Left colon (tissue), 2 donors: ENCODE measurements around the gene PPP1R13B. TPM values are rescaled to one million over a fixed set of nuclear protein-coding genes. Genes with fewer than 3 reads are reported as not detected.
A peak's percentile ranks its signal among the peaks of the same experiment; 100 is the strongest.

Source experiments
- ATAC-seq: fragments of 200-7000 bp; cut with Tn5 transposase; one replicate; pipeline ENCODE4 v1.9.1; 2020; ENCODE audit warnings: mild to moderate bottlenecking, moderate library complexity
- DNase-seq, 2 donors: peaks; one replicate each; pipeline ENCODE4 v3.0.0-alpha.2; 2020
- intact Hi-C, 2 donors: fragments of 100-400 bp; cut with DNase I in 1 of 2; cut with micrococcal nuclease in 1 of 2; formaldehyde crosslinking; loops; one replicate each; pipeline versions ENCODE4 v1.11.2 to v1.14.0; 2022; cut with DNase I, micrococcal nuclease
- total RNA-seq, 2 donors: library from RNA; stranded (reverse); fragmentation: NEBNext Ultra II Directional; extraction: Animal tissue kit (Norgen Biotek cat#: 25700); gene quantifications; one replicate each; pipeline ENCODE4 v1.2.1, GENCODE V29; 2021
- donor health status: DM: no; HTN: no; CAD: no.
- donor health status: DM: yes; HTN: yes; CAD: no.

Gene PPP1R13B
- total RNA-seq, 2 donors from 2014 or later: 52.9 to 67.2 TPM

DNA sequence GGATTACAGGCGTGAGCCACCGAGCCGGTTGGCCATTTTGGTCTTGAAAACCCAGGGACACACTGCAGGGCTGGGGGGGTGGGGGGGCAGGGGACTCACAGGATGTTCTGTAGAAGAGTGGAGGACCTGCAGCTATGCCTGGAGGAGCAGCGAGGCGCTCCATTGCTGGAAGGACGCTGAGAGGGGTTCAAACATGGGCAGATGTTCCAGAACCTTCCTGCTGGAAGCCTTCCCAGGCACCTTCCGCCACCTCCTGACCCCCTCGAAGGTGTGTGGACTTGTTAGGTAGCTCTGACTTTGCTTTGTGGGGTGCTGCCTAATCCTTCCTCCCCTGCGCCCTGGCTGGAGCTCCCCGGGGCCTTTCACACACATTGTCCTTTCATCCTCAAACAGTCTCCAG lies 19.6 kb upstream of the PPP1R13B start:
- no peak for ATAC-seq

DNA sequence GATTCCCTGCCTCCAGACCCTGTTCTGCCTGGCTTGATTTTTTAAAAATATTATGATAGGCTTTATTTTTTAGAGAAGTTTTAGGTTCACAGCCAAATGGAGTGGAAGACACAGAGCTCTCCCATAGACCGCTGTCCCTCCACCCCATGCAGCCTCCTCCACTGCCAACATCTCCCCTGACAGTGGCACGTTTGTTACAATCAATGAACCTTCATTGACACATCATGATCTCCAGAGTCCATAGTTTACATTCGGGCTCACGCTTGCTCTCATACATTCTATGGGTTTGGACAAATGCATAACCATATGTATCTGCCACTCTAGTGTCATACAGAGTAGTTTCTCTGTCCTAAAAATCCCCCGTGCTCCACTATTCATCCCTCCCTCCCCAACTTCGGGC lies 15.9 kb upstream of the PPP1R13B start:
- DNase-seq (no peak), ATAC-seq (no peak)
- intact Hi-C loops: no loop called here

More for the DNA sequence above, 19.6 kb upstream of the PPP1R13B start:
- intact Hi-C loops: no loop called here
- DNase-seq: no peak

DNA sequence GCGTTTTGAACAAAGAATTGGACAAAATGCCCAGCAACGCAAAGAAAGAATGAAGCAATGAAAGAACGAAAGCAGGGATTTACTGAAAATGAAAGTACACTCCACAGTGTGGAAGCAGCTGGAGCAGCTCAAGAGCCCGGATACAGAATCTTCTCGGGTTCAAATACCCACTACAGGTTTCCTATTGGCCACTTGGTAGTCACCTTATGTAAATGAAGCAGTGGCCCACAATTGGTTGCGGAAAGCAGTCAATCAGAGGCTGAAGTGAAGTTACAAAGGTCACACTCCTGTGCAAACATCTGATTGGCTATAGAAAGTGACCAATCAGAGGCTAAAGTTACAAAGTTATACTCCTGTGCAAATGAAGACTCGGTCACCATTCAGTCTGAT lies 15.0 kb upstream of the PPP1R13B start:
- DNase-seq (no peak), ATAC-seq (peak; percentile 61)
- intact Hi-C loops: no loop called here

DNA sequence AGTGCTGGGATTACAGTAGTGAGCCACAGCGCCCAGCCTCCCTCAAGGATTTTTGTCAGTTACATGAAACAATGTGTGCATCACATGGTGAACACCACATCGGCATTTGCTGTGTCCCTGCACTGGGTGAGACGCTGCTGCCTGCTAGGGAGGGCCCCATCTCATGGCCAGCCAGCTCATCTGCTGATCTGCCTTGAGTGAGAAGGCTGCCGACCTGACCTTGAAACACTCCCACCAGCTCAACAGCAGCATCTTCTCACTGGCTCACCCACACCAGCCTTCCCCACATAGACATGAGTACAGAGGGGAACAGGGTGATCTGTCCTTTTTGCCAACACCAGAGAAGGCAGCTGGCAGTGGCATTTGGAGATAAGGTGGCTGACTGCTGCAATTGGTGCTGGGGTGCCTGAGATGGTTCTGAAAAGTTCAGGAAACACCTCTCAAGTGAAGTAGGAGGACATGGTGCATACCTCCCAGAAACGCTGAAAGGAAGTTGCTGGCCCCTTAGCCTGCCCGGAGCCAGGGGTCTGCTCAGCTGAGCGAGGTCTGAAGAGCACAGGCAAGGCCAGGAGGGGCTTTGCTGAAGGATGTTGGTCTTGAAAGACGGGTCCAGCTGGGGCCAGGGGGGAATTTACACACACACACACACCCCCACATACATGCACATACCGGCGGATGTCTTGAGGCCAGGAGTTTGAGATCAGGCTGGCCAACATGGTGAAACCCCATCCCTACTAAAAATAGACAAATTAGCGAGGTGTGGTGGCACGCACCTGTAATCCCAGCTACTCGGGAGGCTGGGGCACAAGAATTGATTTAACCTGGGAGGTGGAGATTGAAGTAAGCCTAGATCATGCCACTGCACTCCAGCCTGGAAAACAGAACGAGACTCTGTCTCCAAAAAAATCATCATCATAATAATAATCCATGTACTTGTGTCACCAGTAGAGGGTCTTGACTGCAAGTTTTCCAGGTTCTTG lies 14.3 kb upstream of the PPP1R13B start:
- no peak for DNase-seq
- intact Hi-C loops: no loop called here
- ATAC-seq: no peak

DNA sequence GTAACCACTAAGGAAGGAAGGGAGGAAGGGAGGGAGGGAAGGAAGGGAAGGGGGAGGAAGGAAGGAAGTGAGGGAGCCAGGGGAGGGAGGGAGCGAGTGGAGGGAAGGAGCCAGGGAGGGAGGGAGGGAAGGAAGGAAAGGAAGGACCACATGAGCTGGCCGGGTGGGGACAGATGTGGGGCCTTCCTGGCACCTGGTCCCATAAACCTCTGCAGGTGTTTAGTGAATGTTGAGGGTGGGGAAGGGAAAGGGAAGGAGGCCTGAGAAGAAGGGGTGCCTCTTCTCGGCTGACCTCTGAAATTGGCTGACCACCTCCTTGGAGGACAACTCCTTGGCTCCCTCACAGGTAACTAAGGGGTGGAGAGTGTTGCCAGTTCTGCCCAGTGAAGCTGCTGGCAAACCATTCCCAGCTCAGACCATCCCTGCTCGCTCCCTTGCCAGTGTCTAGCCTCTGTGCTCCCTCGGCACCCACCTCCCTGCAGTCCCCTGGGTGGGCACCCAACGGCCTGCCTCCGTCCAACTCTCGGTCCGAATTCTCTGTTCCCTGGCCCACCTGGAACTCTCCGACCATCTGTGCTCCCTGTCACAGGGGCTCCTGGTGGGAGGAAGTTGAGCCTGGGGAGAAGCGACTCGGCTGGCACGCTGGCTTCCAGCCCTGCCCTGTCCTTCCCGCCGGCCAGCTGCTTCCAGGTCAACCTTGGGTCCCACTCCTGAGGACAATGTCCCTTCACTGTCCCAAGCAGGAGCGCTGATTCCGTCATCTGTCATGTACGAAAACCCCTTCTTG lies 12.2 kb upstream of the PPP1R13B start:
- DNase-seq (no peak), ATAC-seq (no peak)
- intact Hi-C loops: no loop called here

DNA sequence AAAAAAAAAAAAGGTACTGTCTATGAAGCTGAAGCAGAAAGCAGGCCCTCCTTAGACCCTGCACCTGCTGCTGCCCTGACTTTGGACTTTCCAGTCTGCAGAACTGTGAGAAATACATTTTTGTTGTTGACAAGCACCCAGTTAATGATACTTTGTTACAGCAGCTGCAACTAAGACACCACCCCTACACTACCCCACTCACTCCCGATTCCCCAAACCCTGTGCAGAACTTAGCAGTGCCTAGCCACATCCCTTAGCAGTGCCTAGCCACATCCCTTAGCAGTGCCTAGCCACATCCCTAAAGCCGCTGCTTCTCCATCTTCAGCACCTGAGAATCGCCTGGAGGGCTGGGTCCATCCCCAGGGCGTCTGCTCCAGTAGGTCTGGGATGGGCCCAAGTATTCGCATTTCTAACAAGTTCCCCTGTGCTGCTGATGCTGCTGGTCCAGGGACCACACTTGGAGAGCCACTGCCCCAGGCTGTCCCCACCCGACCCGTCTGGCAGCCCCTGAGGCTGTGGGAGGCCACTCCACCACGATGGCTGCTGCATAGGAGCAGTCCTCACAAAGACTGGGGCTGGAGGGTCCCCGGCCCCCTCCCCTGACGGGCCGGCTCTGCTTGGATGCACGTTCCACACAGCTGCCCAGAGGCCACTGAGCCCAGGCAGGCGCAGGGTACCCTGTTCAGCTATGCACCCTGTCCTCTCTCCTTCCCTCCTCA lies 10.8 kb upstream of the PPP1R13B start:
- no peak for DNase-seq
- intact Hi-C loops: no loop called here
- no peak for ATAC-seq

DNA sequence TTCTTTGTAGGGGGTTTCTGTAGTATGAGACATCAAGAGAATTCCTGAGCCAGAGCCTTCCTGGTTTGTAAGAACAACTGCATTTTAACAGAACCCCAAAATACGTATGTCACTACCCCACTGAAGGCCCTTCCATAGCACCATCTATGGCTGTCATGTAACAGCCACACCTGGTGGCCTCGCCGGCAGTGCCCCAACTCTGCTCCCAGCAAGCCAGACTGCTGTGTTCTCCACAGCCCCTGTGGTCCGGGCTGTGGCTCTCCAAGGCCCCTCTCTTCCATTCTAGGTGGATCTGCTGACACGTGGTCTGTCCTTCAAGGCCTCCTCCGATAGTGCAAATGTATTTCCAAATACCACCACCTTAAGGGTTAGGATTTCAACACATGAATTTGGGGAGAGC lies 9.9 kb upstream of the PPP1R13B start:
- DNase-seq: no peak
- no peak for ATAC-seq
- intact Hi-C loops: no loop called here

DNA sequence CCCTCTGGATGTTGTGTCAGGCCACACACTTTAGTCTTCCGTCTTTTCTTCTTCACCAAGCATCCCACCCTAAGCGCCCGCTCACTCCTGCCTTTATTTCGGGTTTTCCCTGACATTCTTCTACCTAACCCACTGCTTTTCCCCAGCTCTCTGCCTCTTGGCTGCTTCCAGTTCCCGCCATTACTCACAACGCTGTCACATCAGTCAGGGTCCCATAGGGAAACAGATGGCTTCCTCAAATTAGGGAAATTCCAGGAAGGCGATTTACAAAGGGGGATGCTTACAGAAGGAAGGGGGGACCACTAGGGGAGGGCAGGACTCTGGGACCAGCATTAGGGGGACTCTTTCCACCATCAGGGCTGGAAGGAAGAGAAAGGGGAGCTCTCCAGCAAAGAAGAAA lies 9.2 kb upstream of the PPP1R13B start:
- ATAC-seq (no peak), DNase-seq (no peak)
- intact Hi-C loops: no loop called here

DNA sequence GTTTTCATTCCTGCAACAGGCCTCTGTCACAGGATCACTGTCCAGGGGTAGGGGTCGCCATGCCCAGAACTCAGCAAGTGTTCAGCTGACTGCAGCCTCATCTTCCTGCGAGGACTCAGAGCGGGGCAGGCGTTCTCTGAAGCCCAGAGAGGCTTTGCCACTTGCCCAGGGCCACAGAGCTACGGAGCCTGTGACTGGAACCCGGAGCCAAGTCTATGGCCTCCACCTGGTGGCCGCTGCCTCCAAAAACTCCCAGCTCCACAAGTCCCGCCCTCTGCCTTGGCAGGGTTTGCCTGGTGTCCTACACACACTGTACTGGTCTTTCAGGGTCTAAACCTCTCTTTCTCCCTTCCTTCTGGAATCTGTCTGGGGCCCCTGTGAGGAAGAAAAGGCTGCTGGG lies 8.7 kb upstream of the PPP1R13B start:
- ATAC-seq: peak; percentile 24
- no peak for DNase-seq
- intact Hi-C loops: no loop called here

DNA sequence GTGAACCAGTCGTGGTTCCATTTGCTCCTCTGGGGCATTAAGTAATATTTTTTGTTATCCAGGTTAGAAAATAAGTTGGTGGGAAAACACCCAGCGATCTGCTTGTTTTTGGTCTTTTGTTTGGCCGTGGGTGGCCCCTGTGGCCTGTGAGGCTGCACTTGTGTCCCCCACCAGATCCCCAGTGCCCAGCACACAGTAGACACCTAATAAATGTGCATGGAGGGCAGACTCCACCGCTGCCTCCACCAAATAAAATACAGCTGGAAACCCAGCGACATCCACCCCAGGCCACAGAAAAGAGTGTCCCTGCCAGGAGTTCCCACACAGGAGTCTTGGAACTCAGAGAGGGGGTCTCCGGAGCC lies 8.3 kb upstream of the PPP1R13B start:
- no peak for ATAC-seq
- intact Hi-C loops: no loop called here
- no peak for DNase-seq

DNA sequence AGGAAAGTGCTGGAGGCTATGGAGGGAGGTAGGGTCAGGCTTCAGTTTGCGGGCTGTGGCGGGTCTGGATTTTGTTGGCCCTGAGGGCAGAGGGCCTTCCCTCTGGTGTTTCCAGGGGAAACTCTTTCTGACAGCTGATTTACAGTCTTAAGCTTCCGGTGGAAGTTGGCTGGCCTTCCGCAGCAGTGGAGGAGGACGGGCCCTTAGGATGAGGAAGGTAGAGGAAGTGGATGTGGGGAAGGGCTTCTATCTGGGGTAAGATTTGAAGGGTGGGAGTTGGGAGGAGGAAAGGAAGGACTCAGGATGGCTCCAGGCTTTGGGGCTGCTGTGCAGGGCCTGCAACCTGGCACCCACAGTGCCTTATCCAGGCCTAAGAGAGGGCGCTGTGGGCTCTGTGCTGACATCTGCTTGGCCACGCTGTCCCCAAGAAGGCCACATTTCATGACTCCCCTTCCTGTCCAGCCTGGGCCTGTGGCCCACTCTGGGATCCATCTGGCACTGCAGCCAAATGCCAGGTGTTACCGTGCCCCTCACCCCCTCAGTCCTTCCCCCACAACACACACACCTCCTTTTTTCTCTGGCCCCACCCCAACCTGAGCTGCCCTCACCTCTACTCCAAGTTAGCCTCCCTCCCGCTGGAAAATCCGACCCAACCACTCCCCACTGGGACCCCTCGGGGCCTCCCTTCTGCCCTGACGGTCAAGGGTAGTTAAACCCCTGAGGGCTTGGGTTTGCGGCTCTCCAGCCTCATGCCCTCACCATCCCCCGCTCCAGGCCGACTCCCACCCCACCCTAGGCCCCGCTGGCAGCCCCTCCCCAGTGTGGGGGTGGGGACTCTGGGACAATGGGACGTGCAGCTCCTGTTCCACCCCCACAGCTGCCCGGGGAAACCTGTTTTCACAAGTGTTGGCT lies 7.7 kb upstream of the PPP1R13B start:
- intact Hi-C loops: no loop called here
- peak in 1 of 2 donors; percentile 47 for DNase-seq
- peak; percentile 75 for ATAC-seq

DNA sequence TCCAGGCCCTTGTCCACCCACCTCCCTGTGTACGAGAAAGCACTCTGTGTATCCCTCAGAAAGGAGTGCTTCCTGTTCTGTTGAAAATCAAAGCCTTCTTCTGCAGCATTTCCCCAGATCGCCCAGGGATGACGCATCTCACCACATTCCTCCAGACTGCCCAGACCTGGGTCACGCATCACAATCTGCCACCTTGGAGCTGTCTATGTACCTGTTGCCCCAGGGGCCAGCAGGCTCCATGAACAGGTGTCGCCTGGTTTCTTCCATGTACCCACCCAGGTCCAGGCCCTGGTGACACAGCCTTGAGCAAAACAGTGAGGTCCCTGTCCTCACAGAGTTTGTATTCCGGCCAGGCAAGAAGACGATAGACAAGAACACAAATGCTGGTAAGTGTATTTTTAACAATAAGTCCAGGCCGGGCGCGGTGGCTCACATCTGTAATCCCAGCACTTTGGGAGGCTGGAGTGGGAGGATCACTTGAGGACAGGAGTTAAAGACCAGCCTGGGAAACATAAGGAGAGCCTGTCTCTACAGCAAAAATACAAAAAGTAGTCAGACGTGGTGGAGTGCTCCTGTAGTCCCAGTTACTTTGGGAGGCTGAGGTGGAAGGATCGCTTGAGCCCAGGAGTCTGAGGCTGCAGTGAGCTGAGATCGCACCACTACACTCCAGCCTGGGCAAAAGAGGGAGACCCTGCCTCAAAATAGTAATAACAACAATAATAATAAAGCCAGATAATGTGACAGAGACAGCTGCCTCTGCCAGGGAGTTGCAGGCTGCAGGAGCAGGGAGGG lies 6.8 kb upstream of the PPP1R13B start:
- ATAC-seq (no peak), DNase-seq (no peak)
- intact Hi-C loops: no loop called here

DNA sequence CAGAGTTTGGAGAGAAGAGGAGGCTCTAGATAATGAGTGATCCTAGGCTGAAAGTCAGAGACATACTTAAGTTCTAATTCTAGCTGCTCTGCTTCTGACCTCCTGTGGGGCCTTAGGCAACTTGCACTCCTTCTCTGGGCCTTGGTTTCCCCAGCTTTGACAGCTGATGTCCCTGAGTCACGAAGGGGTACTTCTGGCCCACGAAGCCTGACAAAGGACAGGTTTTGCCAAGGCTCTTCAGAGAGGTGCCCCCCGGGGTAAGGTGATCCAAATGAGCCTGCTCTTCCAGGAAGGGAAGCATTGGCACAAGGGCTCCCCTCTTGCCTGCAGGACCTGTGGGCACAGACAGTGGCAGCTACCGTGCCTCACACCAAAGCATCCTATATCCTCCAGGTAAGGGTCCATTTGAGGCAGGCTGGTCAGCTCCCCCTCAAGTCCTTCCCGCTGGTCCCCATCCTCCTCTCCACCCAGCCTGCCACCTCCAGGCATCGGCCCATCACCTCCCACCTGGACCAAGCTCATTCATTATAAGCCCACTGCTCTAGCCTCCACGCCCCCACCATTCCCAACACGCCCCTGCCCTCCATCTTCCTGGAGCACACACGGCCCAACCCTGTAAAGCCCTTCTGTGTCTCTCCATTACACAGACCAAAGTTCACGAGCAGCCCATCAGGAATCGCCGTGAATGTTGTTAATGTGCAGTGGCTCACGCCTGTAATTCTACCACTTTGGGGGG lies 1.9 kb upstream of the PPP1R13B start:
- intact Hi-C loops: no loop called here
- DNase-seq (no peak), ATAC-seq (peak; percentile 11)

DNA sequence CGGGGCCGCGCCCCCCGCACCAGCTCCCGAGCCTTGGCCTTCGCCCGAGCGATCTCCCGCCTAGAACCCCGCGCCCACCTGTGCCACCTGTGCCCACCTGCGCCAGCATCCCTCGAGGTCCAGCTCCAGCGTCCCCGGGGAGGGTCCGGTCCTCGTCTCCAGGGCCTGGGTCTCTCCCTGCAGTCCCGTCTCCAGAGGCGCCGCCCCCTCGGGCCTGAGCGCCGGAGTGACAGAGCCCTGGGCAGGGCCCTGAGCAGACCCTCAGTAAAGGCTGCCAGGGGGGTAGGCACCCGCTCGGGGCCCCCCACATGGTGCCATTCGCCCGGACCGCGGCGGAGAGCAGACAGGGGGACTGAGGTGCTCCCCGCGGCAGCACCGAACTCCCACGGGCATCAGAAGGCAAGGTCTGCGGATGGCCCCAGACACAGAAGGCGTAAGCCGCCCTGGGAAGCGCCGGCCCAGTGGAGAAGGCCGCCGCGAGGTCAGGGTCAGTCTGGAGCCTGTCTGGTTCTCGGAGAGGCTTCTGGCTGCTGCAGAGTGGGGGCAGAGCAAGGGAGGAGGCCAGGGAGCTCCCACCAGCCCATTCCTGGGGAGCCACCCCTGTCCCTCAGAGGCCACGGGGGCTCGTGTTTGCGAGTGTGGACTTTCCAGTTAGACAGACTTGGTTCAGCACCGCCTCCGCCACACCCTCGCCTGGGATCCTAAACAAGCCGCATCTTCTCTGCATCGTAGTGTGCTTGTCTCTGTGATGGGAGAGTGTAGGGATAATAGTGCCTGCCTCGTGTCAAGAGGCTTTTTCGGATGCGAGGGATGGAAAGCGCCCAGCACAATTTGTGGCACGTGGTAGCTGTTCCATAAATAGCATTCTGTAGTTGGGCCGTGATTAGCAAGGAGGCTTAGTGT lies 1.1 kb upstream of the PPP1R13B start:
- peak in 1 of 2 donors; percentile 57 for DNase-seq
- peak; percentile 28 for ATAC-seq
- intact Hi-C loops: no loop called here

DNA sequence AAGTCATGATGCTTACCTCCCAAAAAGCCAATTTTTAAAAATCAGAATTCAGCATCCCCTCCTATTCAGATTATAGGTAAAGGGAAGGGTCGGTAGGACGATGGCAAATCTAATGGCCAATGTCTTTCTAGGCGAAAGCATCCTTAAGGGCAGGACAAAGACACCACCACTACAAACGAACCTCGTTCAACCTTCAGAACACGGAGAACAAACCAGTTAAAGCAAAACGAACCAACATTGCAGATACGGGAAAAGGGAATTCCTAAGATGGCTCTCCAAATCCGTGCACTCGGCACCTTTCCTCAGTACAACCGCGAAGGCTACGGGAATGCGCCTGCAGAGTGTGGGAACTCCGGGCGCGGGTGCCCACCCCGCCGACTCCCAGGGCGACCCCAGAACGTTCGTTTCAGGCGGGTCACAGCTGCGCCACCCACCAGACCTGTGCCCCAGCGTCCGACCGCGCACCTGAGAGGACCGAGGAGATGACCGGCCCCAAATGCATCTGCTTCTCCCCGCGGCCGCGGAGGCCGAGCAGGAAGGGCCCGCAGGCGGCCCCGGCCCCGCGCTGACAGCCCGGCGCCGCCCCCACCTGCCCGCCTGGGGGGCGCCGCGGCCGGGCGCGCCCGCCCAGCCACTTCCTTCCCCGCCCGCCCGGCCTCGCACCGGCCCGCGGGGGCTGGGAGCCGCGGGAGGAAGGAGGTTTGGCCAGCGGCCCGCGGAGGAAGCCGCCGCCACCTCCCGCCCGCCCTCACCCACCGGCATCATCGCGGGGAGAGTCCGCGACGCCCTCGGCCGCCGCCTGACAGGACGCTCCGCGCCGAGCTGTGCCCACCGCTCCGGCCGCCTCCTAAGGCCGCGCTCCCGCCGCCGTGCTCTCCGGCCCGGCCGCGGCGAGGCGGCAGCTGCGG lies 578 bp downstream of the PPP1R13B start:
- ATAC-seq (peak; percentile 42), DNase-seq (peak in 1 of 2 donors; percentile 41)
- intact Hi-C loops: no loop called here
